ENCODE data around the gene GPHN.

Gene GPHN

DNA sequence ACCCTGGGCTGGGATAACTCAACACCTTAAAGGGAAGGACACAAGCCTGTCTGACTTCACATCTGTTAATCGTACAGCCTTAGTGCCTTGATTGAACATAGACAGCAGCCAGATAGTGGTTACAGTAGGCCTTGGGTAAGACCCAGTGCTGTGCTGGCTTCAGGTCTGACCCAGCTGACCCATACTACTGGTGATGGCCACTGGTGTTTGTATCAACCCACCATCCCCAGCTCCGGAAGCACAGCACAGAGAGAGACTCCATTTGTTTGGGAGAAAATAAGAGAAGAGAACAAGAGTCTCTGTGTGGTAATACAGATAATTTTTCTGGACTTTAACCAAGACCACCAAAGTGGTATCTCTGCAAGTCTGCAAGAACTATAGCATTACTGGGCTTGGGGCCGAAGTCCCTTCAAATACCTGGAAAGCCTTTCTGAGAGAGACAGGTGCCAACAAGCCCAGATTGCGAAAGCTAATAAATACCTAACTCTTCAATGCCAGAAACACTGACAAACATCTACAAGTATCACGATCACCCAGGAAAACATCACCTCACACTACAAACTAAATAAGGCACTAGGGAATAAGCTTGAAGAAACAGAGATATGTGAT is 351.2 kb downstream of the GPHN start:
- TF ChIP-seq, protein P1, sequence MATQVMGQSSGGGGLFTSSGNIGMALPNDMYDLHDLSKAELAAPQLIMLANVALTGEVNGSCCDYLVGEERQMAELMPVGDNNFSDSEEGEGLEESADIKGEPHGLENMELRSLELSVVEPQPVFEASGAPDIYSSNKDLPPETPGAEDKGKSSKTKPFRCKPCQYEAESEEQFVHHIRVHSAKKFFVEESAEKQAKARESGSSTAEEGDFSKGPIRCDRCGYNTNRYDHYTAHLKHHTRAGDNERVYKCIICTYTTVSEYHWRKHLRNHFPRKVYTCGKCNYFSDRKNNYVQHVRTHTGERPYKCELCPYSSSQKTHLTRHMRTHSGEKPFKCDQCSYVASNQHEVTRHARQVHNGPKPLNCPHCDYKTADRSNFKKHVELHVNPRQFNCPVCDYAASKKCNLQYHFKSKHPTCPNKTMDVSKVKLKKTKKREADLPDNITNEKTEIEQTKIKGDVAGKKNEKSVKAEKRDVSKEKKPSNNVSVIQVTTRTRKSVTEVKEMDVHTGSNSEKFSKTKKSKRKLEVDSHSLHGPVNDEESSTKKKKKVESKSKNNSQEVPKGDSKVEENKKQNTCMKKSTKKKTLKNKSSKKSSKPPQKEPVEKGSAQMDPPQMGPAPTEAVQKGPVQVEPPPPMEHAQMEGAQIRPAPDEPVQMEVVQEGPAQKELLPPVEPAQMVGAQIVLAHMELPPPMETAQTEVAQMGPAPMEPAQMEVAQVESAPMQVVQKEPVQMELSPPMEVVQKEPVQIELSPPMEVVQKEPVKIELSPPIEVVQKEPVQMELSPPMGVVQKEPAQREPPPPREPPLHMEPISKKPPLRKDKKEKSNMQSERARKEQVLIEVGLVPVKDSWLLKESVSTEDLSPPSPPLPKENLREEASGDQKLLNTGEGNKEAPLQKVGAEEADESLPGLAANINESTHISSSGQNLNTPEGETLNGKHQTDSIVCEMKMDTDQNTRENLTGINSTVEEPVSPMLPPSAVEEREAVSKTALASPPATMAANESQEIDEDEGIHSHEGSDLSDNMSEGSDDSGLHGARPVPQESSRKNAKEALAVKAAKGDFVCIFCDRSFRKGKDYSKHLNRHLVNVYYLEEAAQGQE (IDR thresholded peaks at IDR 0.05; ENCODE audit: low read depth), result no peak
- TF ChIP-seq EP300 (IDR thresholded peaks at IDR 0.05; ENCODE audit: borderline replicate concordance), result no peak
- no peak for TF ChIP-seq FOXM1 (IDR thresholded peaks at IDR 0.05; ENCODE audit: borderline replicate concordance, low read depth)
- TF ChIP-seq EGR1 (IDR thresholded peaks at IDR 0.05), result no peak
- TF ChIP-seq TCF12 (IDR thresholded peaks at IDR 0.05; ENCODE audit: low read depth), result no peak
- TF ChIP-seq NFIC (IDR thresholded peaks at IDR 0.05), result no peak
- TF ChIP-seq TAF1 (IDR thresholded peaks at IDR 0.05; ENCODE audit: low read depth), result no peak
- no peak for TF ChIP-seq YY1 (IDR thresholded peaks at IDR 0.05; ENCODE audit: low read depth)
- no peak for TF ChIP-seq ZBTB7A (IDR thresholded peaks at IDR 0.05; ENCODE audit: low read depth)
- TF ChIP-seq TEAD4 (IDR thresholded peaks at IDR 0.05), result no peak
- TF ChIP-seq, protein P2, sequence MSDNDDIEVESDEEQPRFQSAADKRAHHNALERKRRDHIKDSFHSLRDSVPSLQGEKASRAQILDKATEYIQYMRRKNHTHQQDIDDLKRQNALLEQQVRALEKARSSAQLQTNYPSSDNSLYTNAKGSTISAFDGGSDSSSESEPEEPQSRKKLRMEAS (IDR thresholded peaks at IDR 0.05), result no peak
- TF ChIP-seq, protein P3, sequence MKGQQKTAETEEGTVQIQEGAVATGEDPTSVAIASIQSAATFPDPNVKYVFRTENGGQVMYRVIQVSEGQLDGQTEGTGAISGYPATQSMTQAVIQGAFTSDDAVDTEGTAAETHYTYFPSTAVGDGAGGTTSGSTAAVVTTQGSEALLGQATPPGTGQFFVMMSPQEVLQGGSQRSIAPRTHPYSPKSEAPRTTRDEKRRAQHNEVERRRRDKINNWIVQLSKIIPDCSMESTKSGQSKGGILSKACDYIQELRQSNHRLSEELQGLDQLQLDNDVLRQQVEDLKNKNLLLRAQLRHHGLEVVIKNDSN (IDR thresholded peaks at IDR 0.05), result no peak
- no peak for TF ChIP-seq CREB1 (IDR thresholded peaks at IDR 0.05; ENCODE audit: low read depth)
- no peak for TF ChIP-seq RAD21 (IDR thresholded peaks at IDR 0.05; ENCODE audit: low read depth)
- no peak for TF ChIP-seq CEBPB (IDR thresholded peaks at IDR 0.05)

DNA sequence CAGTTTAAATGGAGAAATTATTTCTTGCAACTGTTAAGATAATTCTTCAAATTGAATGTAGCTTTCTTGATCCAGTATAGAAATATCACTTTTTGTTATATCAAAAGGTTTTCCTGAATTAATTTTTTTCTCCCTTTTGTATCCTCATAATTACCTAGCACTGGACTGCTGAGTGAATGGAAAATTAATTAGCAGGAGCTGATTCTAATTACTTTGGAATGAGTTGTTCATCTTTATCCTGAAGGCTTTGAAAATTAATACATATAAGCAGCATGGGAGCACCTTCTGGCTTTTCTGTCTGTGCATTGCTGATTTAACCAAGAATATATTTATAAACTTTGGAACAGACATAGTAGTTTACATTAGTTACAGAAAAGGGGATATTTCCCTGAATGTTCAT is 373.6 kb downstream of the GPHN start:
- no peak for TF ChIP-seq ZBTB7A (IDR thresholded peaks at IDR 0.05; ENCODE audit: low read depth)
- TF ChIP-seq, protein P1 (IDR thresholded peaks at IDR 0.05; ENCODE audit: low read depth), result no peak
- TF ChIP-seq, protein P3 (IDR thresholded peaks at IDR 0.05), result no peak
- no peak for TF ChIP-seq FOXM1 (IDR thresholded peaks at IDR 0.05; ENCODE audit: borderline replicate concordance, low read depth)
- TF ChIP-seq CREB1 (IDR thresholded peaks at IDR 0.05; ENCODE audit: low read depth), result no peak
- TF ChIP-seq NFIC (IDR thresholded peaks at IDR 0.05), result no peak
- TF ChIP-seq TEAD4 (IDR thresholded peaks at IDR 0.05), result no peak
- TF ChIP-seq TAF1 (IDR thresholded peaks at IDR 0.05; ENCODE audit: low read depth), result no peak
- TF ChIP-seq RAD21 (IDR thresholded peaks at IDR 0.05; ENCODE audit: low read depth), result no peak
- TF ChIP-seq, protein P2 (IDR thresholded peaks at IDR 0.05), result no peak
- TF ChIP-seq YY1 (IDR thresholded peaks at IDR 0.05; ENCODE audit: low read depth), result no peak
- no peak for TF ChIP-seq TCF12 (IDR thresholded peaks at IDR 0.05; ENCODE audit: low read depth)
- no peak for TF ChIP-seq EGR1 (IDR thresholded peaks at IDR 0.05)
- no peak for TF ChIP-seq CEBPB (IDR thresholded peaks at IDR 0.05)
- no peak for TF ChIP-seq EP300 (IDR thresholded peaks at IDR 0.05; ENCODE audit: borderline replicate concordance)

DNA sequence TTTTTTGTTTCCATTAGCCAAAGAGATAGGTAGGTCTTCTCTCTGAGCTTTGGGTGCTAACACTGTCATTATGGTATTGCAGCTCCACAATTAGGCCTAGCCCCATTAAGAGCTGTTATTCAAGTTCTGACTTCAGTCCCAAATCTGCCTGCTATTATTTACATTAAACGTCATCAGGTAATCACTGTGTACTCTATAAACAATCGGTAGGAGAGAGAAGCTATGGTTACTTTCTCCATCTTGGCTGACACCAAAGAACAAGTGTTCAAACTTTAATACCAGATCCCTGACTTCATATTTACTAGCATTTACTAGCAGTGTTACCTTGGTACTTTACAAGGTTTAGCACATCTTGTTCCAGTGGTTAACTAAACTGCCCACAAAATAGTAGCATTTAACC is 376.2 kb downstream of the GPHN start:
- no peak for TF ChIP-seq CEBPB (IDR thresholded peaks at IDR 0.05)
- TF ChIP-seq CREB1 (IDR thresholded peaks at IDR 0.05; ENCODE audit: low read depth), result no peak
- TF ChIP-seq, protein P2 (IDR thresholded peaks at IDR 0.05), result no peak
- no peak for TF ChIP-seq NFIC (IDR thresholded peaks at IDR 0.05)
- TF ChIP-seq EGR1 (IDR thresholded peaks at IDR 0.05), result no peak
- no peak for TF ChIP-seq EP300 (IDR thresholded peaks at IDR 0.05; ENCODE audit: borderline replicate concordance)
- TF ChIP-seq TAF1 (IDR thresholded peaks at IDR 0.05; ENCODE audit: low read depth), result no peak
- TF ChIP-seq ZBTB7A (IDR thresholded peaks at IDR 0.05; ENCODE audit: low read depth), result no peak
- TF ChIP-seq TEAD4 (IDR thresholded peaks at IDR 0.05), result no peak
- TF ChIP-seq TCF12 (IDR thresholded peaks at IDR 0.05; ENCODE audit: low read depth), result no peak
- TF ChIP-seq FOXM1 (IDR thresholded peaks at IDR 0.05; ENCODE audit: borderline replicate concordance, low read depth), result no peak
- no peak for TF ChIP-seq YY1 (IDR thresholded peaks at IDR 0.05; ENCODE audit: low read depth)
- TF ChIP-seq, protein P3 (IDR thresholded peaks at IDR 0.05), result no peak
- TF ChIP-seq, protein P1 (IDR thresholded peaks at IDR 0.05; ENCODE audit: low read depth), result no peak
- no peak for TF ChIP-seq RAD21 (IDR thresholded peaks at IDR 0.05; ENCODE audit: low read depth)

Measured in Ishikawa (cell line).